Effector memory CD8-positive, alpha-beta T cell (primary cell): Measurements from ENCODE around the gene MVB12A.

ENCODE experiments used
- ATAC-seq: fragments of 150-1000 bp; cut with Tn5 transposase; replicated peaks from 2 replicates; pipeline ENCODE4 v1.10.0; 2021; ENCODE audit warnings: mild to moderate bottlenecking, moderate library complexity
- DNase-seq, 3 experiments: peaks; one replicate each; pipeline ENCODE4 v3.0.0; 2021
- H3K27ac Mint-ChIP-seq, 2 donors: one replicate each; pipeline ENCODE4 v1.8.0; 2022; ENCODE audit warnings: mild to moderate bottlenecking in 2 of 2, mixed read lengths in 2 of 2, moderate library complexity in 2 of 2
- H3K27me3 Mint-ChIP-seq, 2 donors: one replicate each; pipeline ENCODE4 v1.8.0; 2022; ENCODE audit warnings: mixed read lengths in 2 of 2
- H3K36me3 Mint-ChIP-seq: one replicate; pipeline ENCODE4 v1.8.0; 2022; ENCODE audit warnings: mild to moderate bottlenecking, moderate library complexity, mixed read lengths; ENCODE audit not compliant: insufficient read depth
- H3K4me1 Mint-ChIP-seq, 2 donors: one replicate each; pipeline ENCODE4 v1.8.0; 2022; ENCODE audit warnings: low read depth in 2 of 2, mixed read lengths in 2 of 2
- H3K4me3 Mint-ChIP-seq, 2 donors: one replicate each; pipeline ENCODE4 v1.8.0; 2022; ENCODE audit warnings: mild to moderate bottlenecking in 2 of 2, mixed read lengths in 2 of 2, moderate library complexity in 2 of 2
- H3K9me3 Mint-ChIP-seq, 2 donors: one replicate each; pipeline ENCODE4 v1.8.0; 2022; ENCODE audit warnings: mixed read lengths in 2 of 2
- total RNA-seq, 9 experiments: gene quantifications; one replicate each; lab custom pipeline; 2026; lab: John Stamatoyannopoulos, UW

Gene MVB12A
- total RNA-seq = 9.4 to 19.9 (median 13.9) reads per million in 9 experiments

DNA sequence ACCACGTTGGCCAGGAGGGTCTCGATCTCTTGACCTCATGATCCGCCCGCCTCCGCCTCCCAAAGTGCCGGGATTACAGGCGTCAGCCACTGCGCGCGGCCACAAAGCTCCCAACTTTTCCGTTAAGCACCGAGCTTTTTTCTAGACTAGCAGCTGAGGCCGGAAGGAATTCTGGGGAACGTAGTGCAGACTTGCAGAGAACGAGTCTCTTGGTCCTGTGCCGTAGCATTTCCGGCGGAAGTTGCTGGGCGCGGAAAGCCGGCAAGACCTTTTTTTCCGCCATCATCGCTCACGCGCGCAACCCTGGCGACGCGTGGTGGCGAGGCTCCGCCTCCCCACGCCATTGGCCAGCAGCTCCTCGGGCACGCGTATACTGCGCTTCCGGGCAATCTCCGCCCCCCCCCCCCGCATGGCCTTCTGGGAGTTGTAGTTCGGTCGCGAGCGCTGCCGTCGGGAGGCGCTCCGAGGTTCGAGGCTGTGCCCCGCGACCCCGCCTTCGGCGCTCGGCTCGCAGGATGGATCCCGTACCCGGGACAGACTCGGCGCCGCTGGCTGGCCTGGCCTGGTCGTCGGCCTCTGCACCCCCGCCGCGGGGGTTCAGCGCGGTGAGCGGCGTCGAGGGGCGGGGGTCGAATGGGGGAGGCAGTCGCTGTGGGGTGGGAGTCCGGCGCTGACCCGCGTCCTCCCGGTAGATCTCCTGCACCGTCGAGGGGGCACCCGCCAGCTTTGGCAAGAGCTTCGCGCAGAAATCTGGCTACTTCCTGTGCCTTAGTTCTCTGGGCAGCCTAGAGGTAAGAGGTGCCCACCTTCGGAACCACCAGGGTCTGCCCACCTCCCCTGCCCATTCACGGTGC lies at the start of gene MVB12A:
Gene MVB12A, plus strand, starts transcription at position 427 of the 854 bp plus-strand sequence. Its CDS starts 89 bp downstream, at position 516.
- DNase-seq = peak; percentile 89 to 92 (median 89)

DNA sequence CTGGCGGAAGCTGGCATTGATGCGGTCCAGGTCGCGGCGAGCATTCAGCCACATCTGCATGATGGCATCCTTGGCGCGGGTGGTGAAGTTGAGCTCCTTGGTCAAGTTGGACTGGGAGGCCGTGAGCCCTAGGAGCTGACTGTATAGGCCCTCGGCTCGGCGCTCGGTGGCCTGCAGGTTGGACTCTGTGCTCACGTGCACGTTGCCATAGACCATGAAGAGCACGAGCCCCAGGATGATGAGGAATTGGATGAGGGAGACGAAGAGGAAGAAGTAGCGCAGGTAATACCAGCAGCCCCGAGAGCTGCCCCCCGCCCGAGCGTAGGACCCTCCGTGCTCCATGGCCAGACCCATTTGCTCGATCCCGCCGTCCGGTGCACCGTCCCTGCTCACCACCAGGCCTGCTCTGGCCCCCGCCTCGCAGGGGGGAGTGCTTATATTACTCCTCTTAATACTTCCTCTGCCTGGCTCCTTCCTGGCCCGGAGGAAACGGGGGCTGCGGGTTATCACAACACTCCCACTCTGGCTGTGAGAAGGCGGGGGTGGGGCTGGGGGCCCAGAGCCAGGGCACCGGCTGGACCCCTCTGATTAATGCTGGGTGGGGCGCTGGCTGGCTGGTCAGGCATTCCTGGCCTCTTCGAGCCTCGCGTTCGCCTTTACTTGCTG lies 42.8 kb upstream of the MVB12A start, which contains the start of gene PLVAP:
Gene PLVAP, minus strand, starts transcription at position 408 of the 666 bp plus-strand sequence. Its CDS starts 54 bp downstream, at position 354.
- DNase-seq (no peak), ATAC-seq (no peak)
- Mint-ChIP-seq H3K27me3 (peaks cover 23 to 35% of the 10 kb centered on the region in 2 donors), H3K27ac (no peak within 1 kb of the TSS), H3K4me3 (no peak within 1 kb of the TSS), H3K9me3 (no peaks in the 10 kb centered on the region), H3K36me3 (no peaks in the 10 kb centered on the region), H3K4me1 (no peaks in the 10 kb centered on the region)

More for the DNA sequence above, at the start of gene MVB12A:
- H3K27ac Mint-ChIP-seq = peak within 1 kb of the TSS; percentile 84 to 90
- peak within 1 kb of the TSS; percentile 87 to 95 for H3K4me3 Mint-ChIP-seq
- no peaks in the 10 kb centered on the region for H3K9me3 Mint-ChIP-seq
- H3K36me3 Mint-ChIP-seq = peaks cover 19% of the 10 kb centered on the region
- peaks cover 13 to 15% of the 10 kb centered on the region in 2 donors for H3K4me1 Mint-ChIP-seq
- no peaks in the 10 kb centered on the region for H3K27me3 Mint-ChIP-seq
- ATAC-seq = peak; percentile 96

DNA sequence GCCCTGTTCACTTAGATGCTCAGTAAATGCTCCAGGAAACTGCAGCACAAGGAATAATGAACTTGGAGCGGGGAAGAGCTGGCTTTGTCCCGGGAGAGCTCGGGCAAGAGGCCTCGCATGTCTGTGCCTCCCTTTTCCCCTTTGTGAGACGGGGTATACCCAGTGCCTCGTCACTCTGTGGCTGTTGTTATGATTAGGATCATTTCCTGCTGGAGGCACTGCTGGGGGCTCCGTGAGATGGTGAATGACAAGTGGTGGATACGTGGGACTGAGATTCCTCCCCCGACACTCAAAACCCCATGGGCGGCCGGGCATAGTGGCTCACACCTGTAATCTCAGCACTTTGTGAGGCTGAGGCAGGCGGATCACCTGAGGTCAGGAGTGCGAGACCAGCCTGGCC lies 41.6 kb upstream of the MVB12A start:
- no peak overlapping the region for H3K27ac Mint-ChIP-seq
- no peak for DNase-seq
- no peak overlapping the region for H3K4me3 Mint-ChIP-seq
- no peaks in the 10 kb centered on the region for H3K36me3 Mint-ChIP-seq
- no peaks in the 10 kb centered on the region for H3K4me1 Mint-ChIP-seq
- no peak for ATAC-seq
- H3K27me3 Mint-ChIP-seq = peaks cover 23 to 35% of the 10 kb centered on the region in 2 donors
- no peaks in the 10 kb centered on the region for H3K9me3 Mint-ChIP-seq

DNA sequence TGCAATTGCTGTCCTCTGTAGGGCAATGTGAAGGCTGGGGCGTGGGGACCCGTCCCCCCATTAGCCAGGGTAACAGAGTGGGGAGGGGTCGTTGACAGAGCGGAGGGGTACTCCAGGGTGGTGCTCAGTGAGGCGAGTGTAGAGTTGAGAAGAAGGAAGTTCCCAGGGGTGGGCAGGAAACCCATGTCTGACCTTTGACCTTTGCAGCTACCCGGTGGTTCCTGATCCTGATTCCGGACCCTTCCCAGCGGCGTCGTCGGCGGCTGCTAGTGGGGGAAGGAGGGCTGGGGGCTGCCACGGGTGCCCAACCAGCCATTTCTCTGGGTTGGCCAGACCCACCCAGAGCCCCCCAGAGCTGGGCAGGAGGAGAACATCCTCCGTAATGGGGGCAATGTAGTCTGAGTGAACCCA lies 40.6 kb upstream of the MVB12A start:
- ATAC-seq = no peak
- Mint-ChIP-seq H3K36me3 (no peaks in the 10 kb centered on the region), H3K9me3 (no peaks in the 10 kb centered on the region), H3K4me3 (no peak overlapping the region), H3K4me1 (no peaks in the 10 kb centered on the region), H3K27ac (no peak overlapping the region), H3K27me3 (peaks cover 23 to 35% of the 10 kb centered on the region in 2 donors)
- no peak for DNase-seq

DNA sequence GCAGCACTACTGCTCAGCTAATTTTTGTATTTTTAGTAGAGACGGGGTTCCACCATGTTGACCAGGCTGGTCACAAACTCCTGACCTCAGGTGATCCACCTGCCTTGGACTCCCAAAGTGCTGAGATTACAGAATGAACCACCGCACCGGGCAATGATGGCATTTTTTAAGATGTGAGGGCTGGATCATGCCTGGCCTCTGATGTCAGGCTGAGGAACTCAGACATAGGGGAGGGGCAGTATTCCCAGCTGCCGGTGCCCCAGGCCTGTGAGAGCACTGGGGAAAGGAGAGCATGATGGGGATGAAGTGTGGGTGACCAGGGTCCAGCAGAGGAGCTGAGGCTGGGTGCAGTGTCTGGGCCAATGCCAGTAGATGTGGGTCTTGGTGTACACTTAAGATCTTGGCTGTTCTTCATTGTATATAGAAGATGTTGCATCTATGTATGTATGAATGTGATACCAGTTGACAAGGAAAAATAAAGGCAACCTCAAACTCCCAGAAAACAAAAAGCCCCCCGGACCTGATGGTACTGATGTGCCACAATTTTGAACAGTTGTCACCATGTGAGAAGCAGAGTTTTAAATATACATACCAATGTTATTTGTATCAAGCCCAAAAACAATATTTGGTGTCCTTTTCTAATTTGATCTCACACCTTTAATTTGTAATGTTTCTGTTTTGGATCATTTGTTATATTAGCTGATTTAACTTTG lies 39.3 kb upstream of the MVB12A start:
- Mint-ChIP-seq H3K9me3 (no peaks in the 10 kb centered on the region), H3K27me3 (peaks cover 23 to 34% of the 10 kb centered on the region in 2 donors), H3K4me1 (no peaks in the 10 kb centered on the region), H3K36me3 (no peaks in the 10 kb centered on the region), H3K27ac (no peak overlapping the region), H3K4me3 (no peak overlapping the region)
- no peak for ATAC-seq
- no peak for DNase-seq

DNA sequence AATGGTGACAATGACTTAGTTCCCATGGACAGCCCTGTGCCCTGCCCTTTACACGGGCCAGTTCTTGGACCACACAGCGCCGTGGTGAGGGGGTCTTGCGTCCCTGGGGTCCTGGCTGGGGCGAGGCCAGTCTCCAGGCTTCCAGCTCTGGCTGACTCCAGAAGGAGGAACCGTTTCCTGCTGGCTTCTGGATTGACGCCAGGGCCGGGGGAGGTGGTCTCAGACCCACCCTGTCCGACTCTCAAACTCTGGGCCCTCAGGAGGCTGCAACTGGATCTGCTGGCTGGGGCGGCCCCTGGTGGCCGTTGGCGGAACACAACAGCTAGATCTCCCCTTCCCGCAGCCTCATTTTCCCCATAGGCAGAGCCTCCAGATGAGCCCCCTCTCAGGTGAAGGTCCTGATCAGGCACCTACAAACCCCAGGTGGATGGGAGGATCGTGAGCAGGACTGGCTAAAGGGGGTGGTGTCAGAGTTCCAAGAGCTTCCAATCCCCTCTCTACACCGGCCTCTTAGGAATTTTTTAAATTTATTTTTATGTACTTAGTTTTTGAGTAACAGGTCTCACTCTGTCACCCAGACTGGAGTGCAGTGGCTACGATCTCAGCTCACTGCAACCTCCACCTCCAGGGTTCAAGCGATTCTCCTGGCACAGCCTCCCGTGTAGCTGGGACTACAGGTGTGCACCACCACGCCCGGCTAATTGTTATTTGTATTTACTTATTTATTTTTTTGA lies 33.8 kb upstream of the MVB12A start:
- peaks cover 4% of the 10 kb centered on the region for H3K36me3 Mint-ChIP-seq
- DNase-seq (peak; percentile 43 to 54 (median 47)), ATAC-seq (peak; percentile 45)
- H3K4me3 Mint-ChIP-seq = no peak overlapping the region
- H3K4me1 Mint-ChIP-seq = peaks cover 5% of the 10 kb centered on the region in 2 donors
- H3K27ac Mint-ChIP-seq = no peak overlapping the region
- no peaks in the 10 kb centered on the region for H3K27me3 Mint-ChIP-seq
- no peaks in the 10 kb centered on the region for H3K9me3 Mint-ChIP-seq

DNA sequence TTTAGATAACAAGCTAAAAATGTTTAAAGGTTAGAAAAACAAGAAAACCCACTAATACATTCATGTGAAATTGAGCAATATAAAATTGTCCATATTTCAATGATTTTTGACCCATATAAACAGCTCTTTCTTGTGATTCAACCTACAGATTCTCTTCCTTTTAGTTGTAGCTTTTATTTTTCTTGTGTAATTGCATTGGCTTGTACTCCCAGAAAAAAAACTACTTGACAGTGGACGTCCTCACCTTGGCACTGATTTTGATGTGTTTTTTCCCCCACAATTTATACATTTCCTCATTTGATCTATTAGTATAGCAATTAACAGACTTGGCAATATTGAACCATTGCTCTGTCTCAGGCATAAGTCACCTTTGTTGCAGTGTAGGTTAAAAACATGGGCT lies 30.6 kb upstream of the MVB12A start:
- Mint-ChIP-seq H3K4me3 (no peak overlapping the region), H3K4me1 (peaks cover 13% of the 10 kb centered on the region in 2 donors), H3K27ac (no peak overlapping the region), H3K9me3 (no peaks in the 10 kb centered on the region), H3K27me3 (no peaks in the 10 kb centered on the region), H3K36me3 (peaks cover 4% of the 10 kb centered on the region)
- ATAC-seq (no peak), DNase-seq (no peak)

DNA sequence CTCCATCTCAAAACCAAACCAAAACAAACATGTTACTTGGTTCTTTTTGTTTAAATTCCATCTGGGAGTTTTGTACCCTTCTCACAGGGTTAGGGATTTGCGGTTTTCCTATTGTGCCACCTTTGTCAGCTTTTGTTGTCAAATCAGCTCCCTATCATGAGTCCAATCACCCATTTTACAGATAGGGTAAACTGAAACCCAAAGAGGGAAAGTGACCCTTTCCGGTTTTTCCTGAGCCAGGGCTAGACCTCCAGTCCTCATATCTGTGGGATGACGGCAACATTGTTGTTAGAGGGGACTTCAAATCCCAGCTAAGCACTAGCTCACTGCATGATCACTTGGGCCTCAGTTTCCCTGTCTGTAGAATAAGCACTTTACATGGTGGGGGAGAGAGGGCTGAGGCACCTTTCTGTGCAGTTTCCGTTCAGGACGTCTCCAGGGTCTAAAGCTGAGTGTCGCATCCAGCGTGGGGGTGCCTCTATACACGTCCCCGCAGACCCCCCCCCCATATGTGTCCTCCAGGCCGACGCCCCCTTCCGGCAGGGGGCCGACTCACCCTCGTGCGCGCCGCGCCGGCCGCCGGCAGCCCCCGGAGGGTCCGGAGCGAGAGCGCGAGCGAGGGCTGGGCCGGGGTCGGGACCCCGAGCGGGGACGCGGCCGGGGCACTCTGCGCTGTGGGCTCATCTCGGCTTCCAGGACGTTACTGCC lies 29.7 kb upstream of the MVB12A start:
- Mint-ChIP-seq H3K27ac (peak overlapping the region; percentile 24 to 74), H3K4me3 (peak overlapping the region; percentile 84 to 91), H3K9me3 (no peaks in the 10 kb centered on the region), H3K27me3 (no peaks in the 10 kb centered on the region), H3K4me1 (peaks cover 15 to 18% of the 10 kb centered on the region in 2 donors), H3K36me3 (peaks cover 4% of the 10 kb centered on the region)
- ATAC-seq (no peak), DNase-seq (no peak)

DNA sequence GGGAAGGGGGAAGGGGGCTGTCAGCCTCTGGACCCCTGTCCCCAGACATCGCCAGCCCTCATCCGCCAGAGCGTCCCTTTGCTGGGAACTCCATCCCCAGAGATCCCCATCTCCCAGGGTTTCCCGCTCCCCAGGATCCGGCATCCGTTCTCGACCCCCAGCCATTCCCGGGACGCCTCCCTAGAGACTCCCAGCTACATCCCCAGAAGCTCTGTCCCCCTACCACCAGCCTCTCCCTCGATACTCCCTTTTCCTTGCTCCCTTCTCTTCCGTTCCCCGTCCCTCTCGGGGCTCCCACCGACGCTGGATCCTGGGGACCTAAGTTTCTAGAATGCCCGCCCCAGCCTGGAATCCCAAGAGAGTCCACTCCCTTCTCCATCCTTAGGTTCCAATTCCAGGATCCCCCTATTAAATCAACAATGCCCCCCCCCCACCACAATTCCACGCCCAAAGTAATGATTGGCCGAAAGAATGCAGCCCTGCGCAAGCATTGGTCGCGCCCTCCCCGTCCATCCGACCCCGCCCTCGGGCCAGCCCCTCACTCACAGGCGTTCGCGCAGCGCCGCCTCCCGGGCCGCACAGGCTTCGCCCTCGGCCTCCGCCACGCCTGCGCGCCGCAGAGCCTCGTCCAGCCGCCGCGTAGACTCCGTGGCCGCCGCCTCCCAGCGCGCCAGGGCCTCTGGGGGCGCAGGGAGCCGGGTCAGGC lies 29.0 kb upstream of the MVB12A start:
- peaks cover 4% of the 10 kb centered on the region for H3K36me3 Mint-ChIP-seq
- no peaks in the 10 kb centered on the region for H3K27me3 Mint-ChIP-seq
- peak overlapping the region; percentile 24 to 74 for H3K27ac Mint-ChIP-seq
- peak; percentile 78 to 86 (median 86) for DNase-seq
- H3K9me3 Mint-ChIP-seq = no peaks in the 10 kb centered on the region
- peak; percentile 99 for ATAC-seq
- H3K4me3 Mint-ChIP-seq = peak overlapping the region; percentile 84 to 91
- H3K4me1 Mint-ChIP-seq = peaks cover 19 to 20% of the 10 kb centered on the region in 2 donors

DNA sequence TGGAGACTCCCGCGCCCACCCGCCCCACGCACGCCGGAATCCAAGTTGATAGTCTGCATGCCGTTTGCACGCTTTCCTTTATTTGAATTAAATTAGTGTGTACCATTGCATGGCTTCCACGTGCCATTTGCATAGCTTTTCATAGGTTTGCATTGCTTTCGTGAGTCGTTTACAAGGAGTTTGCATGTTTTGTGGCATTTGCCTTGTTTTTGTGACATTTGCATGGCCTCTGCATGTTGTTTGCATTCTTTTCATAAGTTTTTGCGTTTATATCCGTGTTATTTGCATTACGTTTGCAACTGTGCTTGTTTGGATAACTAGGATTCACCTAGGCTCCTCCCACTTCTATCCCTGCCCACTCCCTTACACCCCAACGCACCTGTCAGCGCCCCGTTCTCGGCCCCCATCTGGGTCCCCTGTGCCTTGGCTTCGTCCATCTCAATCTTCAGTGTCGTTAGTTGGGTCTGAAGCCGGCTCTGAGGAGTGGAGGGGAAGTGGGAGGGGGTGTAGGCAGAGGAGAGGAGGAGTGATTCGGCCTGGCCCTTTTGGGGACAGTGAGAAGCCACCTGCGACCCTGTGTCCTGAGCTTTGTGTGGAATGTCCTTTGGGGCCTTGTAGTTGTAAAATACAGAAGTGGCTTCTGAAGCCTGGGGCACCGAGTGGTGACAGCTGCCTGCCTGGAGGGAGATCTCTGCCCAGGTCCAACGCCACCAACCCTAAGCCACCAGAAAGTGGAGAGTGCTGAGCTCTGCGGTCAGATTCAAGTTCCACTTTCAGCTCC lies 28.3 kb upstream of the MVB12A start:
- ATAC-seq = no peak
- H3K36me3 Mint-ChIP-seq = peaks cover 4% of the 10 kb centered on the region
- no peak for DNase-seq
- H3K9me3 Mint-ChIP-seq = no peaks in the 10 kb centered on the region
- peak overlapping the region; percentile 84 to 91 for H3K4me3 Mint-ChIP-seq
- peaks cover 19 to 20% of the 10 kb centered on the region in 2 donors for H3K4me1 Mint-ChIP-seq
- H3K27ac Mint-ChIP-seq = no peak overlapping the region
- no peaks in the 10 kb centered on the region for H3K27me3 Mint-ChIP-seq

DNA sequence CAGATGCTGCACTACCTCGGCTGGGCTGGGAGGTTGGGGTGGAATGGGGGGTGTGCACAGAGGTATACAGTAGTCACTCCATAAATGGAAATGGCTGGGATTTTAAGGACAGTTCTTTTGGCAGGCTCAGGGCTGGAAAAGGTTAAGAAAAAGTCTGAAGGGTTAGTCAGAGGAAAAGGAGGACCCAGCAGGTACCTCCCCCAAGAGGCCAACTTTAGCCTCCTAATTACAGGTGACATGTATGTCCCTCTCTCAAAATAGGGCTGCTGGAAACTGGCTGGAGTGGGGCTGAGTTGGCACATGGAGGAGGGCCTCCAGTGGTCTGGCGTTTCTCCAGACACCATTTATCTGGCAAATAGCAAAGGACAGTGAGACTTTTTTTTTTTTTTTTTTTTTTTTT lies 26.8 kb upstream of the MVB12A start:
- Mint-ChIP-seq H3K27me3 (no peaks in the 10 kb centered on the region), H3K27ac (no peak overlapping the region), H3K9me3 (no peaks in the 10 kb centered on the region), H3K4me1 (peaks cover 19 to 20% of the 10 kb centered on the region in 2 donors), H3K36me3 (peaks cover 3% of the 10 kb centered on the region), H3K4me3 (peak overlapping the region in 1 of 2 donors; percentile 23)
- DNase-seq (no peak), ATAC-seq (no peak)
